AML-193 (cell line): Measurements from ENCODE around the gene TCFL5.

Experiments used
- DNase-seq, 2 experiments: peaks; one replicate each; lab custom pipeline; 2025; lab: John Stamatoyannopoulos, UW

TCFL5 gene

DNA sequence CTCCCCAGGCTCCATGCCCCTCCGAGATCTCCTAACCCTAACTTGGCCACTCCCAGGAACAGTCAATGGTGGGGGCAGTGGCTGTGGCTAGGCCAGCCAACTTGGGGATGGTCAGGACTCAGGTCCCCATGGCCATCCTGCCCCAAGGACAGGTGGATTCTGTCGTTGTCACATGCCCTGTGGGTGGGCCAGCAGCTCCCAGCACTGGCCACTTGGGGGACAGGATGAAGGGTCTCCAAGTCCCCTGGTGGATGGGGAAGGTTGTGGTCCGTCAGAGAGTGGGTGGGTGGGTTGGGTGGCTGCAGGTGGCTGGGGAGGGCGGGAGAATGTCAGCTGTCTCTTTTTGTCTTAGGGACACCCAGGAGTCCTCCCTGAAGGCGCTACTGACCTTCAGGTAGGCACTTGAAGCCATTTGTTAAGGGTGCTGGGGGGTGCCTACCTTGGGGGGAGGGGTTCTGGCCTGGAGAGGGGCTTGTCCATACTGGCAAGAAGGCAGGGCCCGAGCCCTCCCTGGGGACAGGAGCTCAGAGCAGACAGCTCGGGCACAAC is 39.3 kb downstream of the TCFL5 start:
- DNase-seq: no peak

GRCh38 chr20:62821726-62822210 is 39.9 kb downstream of the TCFL5 start:
- no peak for DNase-seq

DNA sequence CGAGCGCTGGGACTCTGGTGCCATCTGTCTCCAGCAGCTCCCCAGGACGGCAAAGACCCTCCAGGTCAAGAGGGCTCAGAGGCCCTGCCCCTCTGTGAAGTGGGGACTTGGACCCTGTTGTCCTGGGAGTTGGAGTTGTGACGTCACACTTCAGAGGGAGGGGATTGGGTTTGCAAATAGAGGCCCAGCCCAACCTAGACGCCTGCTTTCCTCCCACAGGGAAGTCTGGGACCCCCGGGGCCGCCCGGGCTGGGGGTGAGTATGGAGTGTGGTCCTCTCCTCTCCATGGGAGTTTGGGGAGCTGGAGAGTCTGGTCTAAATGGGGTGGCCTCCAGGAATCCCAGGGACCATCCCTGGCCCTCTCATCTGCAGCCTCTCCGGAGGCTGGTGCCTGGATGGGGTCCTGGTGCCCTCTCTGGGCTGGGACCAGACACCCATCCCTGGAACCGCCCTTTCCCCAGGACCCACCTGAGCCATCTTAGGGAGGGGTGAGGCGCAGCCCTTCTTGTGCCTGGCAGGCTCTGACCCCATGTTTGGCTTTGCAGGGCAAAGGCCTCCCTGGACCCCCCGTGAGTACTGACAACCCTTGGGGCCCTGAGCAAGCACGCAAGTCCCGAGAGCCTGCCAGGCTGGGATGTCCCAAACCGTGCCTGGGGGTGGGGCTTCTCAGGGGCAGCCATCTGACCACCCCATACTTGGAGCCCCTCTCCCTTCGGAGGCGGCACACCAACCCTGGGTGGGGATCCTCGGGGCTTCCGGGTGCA is 40.5 kb downstream of the TCFL5 start:
- no peak for DNase-seq

GRCh38 chr20:62820208-62820961 is 41.2 kb downstream of the TCFL5 start:
- DNase-seq: no peak

GRCh38 chr20:62819494-62820174 is 42.0 kb downstream of the TCFL5 start:
- no peak for DNase-seq

DNA sequence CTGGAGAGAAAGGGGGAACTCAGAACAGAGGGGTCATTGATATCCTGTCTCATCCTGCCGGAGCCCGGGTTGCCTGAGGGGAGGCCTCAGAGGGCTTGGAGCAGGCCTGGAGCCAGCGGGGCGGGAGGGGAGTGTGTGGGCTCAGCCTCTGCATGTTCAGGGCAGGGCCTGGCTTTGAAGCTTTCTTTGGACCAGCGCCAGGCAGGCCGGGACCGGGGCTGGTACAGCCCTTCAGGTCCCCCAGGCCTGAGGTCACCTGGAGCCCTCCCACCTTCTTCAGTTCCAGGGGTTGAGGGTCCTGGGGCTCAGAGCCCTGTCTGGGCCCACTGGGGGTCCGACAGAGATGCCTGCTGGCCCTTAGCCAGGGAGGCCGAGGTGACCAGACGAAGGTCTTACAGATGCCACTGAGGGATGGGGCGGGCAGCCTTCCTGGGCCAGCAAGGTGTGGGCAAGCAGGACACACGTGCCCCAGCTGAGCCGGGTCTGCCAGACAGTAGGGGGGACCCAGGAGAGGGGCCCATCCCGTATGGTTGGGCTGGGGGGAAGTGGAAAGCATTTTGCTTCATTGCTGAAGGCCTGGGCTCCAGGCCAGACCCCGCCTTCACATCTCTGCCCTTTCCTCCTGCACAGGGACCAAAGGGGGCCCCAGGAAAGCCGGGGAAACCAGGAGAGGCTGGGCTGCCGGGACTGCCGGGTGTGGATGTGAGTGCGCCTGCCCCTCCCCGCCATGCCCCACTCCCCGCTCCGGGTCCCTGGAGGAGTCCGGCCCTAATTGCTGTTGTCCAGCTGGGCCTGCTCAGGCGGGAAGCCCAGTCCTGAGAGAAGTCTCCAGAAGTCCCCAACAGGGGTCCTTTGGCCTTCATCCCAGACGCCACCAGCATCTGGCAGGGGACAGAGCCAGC is 42.8 kb downstream of the TCFL5 start:
- no peak for DNase-seq

GRCh38 chr20:62817975-62818591 is 43.5 kb downstream of the TCFL5 start:
- no peak for DNase-seq

DNA sequence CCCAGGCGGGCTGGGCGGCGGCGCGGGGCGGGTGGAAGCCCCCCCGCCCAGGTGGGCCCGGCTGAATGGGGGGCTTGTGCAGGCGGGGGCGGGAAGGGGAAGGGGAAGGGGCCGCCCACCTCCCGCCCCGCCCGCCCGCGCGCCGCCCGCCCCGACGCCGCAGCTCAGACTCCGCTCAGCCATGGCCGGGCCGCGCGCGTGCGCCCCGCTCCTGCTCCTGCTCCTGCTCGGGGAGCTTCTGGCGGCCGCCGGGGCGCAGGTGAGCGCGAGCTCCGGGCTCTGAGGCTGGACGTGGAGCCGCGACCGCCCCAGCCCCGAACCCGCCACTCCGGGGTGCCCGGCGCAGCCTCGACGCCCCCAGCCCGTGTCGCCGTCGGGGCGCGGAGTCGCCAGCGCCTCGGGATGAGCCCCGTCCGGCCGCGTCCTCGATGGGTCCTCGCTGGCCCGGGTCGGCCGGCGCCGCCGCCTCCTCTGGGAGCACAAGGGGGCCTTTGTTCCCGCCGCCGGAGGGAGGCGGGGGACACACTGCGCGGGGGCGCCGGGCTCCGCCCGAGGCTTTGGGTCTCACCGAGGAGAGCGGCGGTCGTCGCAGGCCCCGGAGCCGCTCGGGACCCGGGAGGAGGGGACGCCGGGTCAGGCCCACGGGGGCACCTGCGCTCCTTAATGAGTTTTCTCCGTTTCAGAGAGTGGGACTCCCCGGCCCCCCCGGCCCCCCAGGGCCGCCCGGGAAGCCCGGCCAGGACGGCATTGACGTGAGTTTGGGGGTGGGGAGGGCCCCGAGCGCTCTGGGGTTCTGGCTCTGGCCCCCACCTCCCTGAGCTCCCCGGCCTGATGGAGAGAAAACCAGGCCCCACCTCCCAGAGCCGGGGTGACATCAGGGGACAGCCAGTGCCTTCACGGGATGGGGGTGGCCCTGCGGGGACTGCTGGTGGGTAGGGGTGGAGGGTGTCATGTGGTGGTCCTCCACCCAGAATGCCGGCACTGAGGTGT is 44.4 kb downstream of the TCFL5 start, which contains the start of gene COL9A3:
TSS of gene COL9A3 (plus strand) at position 167 of the 990 bp plus-strand sequence. CDS start at position 182, 15 bp downstream.
- no peak for DNase-seq

DNA sequence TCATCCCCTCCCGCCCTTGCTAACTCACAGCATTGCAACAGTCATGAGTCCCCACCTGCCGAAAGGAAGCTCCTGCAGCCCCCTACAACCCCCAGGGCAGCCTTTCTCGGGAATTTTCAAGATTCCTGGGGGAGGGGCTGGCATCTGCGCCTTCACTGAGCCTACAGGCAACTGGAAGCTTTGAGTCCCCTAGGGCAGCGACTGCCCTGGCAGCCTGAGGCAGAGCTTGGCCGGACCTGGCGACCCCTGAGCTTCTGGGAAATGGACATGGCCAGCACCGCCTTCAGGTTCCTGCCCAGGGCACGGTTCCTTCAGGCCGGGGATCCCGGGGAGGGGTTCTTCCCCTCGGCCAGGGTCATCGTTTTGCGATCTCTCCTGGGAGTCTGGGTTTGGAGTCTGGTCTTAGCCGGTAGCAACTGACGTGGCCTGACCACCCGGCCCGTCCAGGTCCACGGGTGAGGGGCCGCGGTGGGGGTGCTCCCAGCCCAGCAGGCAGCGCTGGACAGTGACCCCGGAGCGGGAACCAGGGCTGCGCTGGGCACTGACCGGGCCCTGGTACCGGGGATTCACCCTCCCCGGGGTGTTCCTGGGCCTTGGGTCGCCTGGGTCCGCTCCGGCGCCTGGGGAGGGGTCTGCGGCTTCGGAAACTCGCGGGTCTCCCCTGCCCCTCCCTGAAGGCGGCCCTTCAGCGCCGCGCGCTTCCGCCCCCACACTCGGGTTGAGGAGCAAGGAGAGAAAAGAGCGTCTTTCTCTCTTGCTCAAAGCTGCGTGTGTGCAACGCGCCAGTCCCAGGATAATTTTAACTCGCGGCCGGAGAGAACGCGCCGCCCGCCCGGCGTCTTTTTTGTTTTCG is 45.4 kb downstream of the TCFL5 start:
- DNase-seq: no peak

GRCh38 chr20:62815066-62815991 is 46.3 kb downstream of the TCFL5 start:
- DNase-seq: no peak

DNA sequence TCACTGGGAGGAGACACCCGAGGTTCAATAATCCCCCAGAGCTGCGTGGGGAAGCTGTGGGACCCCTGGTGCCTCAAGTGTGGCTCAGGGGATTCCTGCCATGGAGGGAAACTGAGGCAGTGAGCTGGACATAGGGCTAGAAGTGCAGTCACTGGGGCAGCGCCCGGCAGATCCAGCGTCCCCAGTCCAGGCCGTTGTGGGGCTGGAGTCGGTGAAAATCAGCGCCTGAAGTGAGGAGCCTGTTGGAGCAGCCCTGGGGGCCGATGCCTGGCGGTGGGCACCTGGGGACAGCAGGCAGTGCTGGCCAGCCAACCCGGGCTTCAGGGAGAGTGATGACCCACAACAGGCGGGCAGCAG is 46.9 kb downstream of the TCFL5 start:
- DNase-seq: no peak

DNA sequence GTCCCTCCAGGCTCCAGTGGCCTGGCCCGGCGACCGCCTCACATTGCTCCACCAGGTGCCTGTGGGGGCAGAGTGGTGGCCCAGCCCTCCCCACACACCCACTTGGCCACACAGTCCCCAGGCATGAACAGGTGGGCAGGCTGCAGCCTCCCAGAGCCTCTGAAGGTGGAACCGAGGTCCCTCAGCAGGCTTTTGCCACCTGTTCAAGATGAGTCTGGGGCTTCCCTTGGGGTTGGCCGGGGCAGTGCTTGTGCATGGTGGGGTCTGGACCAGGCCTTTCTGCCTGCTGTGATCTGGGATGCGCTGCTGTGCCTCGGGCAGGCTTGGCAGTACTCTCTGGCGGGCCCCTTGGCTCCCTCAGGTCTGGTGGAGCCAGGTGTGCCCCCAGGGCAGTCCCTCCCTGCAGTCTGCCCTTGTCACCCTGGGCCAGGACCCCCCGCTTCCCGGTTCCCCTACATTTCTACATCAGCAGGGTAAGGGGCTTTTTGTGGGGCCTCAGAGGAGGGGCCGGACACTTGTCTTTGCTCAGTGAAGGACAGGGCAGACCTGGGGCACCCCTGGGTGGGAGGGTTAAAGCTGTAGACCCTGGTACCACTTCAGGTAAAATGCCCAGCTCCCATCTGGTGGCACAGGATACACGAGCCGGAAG is 47.4 kb downstream of the TCFL5 start:
- no peak for DNase-seq

GRCh38 chr20:62813588-62813987 is 48.0 kb downstream of the TCFL5 start:
- no peak for DNase-seq

DNA sequence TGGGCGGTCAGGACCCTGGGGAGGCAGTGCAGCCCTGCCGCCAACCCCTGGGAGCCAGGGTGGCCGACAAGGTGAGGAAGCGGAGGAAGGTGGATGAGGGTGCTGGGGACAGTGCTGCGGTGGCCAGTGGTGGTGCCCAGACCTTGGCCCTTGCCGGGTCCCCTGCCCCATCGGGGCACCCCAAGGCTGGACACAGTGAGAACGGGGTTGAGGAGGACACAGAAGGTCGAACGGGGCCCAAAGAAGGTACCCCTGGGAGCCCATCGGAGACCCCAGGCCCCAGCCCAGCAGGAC is 48.8 kb downstream of the TCFL5 start:
- no peak for DNase-seq

DNA sequence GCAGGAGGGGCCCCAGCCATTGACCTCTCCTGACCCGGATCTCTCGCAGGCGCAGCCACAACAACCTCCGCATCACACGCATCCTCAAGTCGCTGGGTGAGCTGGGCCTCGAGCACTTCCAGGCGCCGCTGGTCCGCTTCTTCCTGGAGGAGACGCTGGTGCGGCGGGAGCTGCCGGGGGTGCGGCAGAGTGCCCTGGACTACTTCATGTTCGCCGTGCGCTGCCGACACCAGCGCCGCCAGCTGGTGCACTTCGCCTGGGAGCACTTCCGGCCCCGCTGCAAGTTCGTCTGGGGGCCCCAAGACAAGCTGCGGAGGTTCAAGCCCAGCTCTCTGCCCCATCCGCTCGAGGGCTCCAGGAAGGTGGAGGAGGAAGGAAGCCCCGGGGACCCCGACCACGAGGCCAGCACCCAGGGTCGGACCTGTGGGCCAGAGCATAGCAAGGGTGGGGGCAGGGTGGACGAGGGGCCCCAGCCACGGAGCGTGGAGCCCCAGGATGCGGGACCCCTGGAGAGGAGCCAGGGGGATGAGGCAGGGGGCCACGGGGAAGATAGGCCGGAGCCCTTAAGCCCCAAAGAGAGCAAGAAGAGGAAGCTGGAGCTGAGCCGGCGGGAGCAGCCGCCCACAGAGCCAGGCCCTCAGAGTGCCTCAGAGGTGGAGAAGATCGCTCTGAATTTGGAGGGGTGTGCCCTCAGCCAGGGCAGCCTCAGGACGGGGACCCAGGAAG is 49.3 kb downstream of the TCFL5 start:
- DNase-seq: no peak

DNA sequence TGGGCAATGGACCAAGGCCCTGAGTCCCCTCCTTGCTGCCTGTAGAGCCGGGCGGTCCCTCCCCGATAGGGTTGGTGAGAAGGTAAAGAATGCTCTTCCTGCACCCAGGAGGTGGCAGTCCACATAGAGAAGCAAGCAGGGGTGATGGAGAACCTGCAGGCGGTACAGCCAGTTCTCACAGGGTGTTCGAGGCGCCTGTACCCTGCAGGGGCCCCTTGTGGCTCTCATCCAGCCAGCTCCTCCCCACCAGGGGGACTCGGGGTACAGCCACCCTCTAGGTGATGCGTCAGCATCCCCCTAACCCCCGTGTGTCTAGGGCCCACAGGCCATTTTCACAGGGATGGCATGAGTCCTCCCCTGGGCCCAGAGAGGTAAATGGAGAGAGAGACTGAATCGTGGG is 49.9 kb downstream of the TCFL5 start:
- DNase-seq: no peak

DNA sequence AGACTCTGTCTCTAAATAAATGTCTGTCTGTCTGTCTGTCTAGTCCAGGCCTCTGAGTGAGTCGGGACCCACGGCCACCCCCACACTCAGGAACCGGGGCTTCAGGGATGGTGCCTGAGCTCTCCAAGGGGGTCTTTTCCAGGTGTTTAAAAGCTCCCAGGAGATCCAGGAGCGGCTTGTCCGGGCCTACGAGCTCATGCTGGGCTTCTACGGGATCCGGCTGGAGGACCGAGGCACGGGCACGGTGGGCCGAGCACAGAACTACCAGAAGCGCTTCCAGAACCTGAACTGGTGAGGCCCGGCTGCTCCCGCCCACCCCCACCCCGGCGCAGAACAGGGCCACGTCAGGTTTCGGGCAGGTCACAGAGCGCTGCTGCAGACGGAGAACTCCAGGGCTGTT is 50.3 kb downstream of the TCFL5 start:
- no peak for DNase-seq
